LNCAP (cell line): ENCODE measurements around the gene B3GAT3.

Experiments
- TF ChIP-seq, protein P1 (sequence below): fragments of 450-650 bp; IDR thresholded peaks from 2 replicates; pipeline ENCODE4 v1.5.1; 2017; ENCODE audit warnings: mild to moderate bottlenecking

Gene B3GAT3

DNA sequence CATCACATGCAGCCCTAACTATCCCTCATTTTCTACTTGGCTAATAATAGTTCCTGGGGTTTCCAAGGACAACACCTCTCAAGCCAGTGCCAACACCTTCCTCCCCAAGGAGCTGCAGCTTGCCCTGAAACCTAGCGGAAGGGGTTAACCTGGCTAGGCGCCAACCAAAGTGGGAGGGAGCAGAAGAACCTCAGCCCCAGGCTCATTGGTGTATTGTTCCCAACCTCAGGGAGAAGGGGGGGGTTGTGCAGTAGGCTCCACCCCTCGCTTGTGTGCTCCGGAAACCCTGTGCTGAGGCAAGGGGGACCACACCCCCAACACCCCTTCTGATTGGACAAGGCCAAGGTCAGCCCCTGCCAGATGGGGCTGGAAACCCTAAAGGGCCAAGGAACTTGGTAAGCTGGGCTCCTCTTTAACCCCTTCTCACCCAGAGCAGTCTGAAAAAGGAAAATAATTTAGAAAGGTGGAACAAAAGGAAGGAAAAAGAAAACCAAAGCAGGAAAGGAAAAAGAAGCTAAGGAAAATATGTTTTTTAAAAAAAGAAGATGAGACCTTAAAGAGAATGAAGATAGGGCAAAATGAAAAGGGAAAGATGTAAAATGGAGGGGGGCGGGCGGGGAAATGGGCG, 22.6 kb downstream of the B3GAT3 start:
- TF ChIP-seq, protein P1, sequence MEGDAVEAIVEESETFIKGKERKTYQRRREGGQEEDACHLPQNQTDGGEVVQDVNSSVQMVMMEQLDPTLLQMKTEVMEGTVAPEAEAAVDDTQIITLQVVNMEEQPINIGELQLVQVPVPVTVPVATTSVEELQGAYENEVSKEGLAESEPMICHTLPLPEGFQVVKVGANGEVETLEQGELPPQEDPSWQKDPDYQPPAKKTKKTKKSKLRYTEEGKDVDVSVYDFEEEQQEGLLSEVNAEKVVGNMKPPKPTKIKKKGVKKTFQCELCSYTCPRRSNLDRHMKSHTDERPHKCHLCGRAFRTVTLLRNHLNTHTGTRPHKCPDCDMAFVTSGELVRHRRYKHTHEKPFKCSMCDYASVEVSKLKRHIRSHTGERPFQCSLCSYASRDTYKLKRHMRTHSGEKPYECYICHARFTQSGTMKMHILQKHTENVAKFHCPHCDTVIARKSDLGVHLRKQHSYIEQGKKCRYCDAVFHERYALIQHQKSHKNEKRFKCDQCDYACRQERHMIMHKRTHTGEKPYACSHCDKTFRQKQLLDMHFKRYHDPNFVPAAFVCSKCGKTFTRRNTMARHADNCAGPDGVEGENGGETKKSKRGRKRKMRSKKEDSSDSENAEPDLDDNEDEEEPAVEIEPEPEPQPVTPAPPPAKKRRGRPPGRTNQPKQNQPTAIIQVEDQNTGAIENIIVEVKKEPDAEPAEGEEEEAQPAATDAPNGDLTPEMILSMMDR: no peak

DNA sequence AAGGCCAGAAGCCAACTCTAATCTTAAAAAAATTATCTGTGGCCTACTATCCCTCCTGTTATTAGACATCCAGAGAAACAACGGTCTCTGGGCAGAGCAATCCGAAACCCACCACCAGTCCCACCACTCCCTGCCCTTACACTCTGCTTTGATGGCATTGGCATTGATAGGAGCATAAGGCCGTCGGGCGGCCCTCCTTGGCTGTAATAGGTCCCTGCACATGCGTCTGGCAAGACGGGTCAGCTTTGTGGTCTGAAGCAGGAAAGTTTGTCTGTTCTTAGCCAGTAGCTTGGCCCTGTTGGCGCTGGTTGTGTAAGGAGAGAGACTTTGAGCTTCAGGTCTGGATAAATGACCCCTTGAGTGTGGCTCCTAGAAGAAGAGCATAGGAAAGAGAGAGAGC, 26.7 kb downstream of the B3GAT3 start:
- TF ChIP-seq, protein P1: no peak

DNA sequence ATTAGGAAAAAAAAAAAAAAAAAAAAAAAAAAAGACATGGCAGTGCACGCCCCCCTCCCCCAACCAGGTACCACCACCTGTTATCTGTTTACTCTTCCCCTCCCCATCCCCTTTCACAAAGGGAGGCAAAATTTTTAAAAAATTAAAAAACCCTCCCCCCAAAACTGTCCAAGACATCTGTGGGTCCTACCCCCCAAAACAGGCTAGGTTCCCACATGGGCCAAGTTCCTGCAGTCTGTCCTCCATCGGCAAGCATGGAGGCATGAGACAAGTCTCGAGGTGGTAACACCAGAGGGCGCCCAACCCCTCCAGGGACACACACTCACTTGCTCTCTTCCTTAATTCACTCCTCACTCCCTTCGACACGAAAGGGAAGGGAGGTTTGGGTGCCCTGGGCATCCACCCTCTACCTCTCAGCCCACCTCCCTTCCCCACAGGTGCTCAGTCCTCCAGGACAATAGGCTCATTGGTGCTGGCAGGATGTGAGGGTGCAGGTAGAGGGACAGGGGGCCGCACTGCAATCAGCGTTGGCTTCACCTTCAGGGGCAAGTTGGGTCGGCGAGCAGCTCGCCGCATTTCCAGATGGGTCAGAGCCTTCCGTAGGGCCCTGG, 28.2 kb downstream of the B3GAT3 start:
- TF ChIP-seq, protein P1: peak; percentile 61; the same call in 1 of the 2 replicates

DNA sequence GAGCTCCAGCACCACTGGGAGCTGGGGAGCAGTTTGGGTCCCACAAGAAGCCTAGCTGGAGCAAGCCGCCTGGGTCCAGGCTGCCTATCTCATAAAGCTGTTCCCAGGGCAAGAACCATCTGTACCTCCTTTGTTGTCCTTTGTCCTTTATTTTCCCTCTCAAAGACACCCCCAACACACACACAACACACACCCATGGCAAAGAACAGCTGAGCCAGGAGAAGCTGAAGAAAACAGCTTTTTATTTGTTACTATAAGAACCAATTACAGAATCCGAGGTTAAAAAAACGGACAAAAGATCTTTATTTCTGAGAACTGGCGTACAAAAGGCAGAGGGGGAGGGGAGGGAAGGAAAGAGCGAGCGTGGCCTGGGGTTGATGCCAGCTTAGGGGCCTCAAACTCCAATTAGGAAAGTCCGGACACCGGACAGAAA, 28.8 kb downstream of the B3GAT3 start:
- TF ChIP-seq, protein P1: no peak

DNA sequence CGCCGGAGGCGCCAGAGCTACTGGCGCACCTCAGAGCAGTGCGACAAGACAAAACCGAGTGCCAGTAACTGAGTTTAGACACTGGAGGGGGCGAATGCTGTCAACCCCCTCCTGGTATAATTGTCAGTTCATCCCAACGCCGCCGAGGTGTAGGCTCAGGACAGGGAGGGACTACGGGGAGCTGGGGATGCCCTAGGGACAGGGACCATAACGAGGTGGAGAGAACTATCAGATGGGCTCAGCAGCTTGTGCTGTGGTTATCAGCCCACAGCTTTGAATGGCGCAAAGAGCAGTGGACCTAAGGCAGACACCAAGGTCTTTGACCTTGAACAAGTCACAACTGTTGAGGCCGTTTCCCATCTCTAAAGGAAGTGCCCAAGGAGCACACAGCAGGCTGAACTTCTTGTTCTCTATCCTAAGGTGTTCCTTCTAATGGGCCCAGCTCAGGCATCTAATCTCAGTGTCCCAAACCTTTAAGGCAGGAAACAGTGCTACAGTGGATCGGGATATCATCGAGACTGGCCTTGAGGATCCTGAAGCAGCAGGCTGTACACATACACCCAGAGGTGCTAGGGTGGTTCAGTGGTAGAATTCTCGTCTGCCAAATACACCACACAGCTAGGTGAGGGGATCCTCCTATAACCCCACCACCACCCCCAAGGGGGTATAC, 29.5 kb downstream of the B3GAT3 start:
- TF ChIP-seq, protein P1: no peak

DNA sequence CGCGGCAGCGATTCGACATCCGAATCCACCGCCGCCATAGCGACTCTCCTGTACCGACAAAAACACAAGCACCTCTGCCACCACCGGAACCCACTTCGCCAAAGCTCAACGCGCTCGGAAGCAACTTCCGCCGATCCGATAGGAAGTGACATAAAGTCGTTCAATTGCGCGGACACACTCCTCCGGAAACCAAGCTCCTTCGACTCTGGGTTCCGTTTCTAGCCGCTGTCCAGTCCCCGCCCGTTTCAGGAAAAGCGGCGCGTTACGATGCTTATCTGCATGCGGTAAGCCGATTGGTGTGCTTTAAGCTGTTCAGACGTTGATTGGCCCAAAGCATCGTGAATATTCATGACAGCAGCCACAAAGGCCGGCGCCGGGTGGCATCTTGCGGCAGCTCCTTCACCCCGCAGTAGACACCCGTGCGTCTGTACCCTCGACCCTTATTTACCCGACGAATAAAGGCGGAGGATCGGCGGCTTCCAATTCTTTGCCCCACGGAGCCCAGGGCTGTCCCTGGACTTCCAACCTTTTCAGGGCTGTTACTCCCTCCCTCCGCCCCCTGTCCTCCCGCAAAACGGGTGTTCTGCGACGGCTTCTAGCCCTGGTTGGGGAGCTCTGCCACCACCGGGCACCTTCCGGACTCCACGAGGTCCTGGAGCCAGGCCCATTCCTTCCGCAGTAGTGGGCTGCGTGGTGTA, 30.2 kb downstream of the B3GAT3 start, which contains the start of gene TUT1:
TSS of gene TUT1 (minus strand) at position 76 of the 698 bp plus-strand sequence. CDS start at position 38, 38 bp downstream.
- TF ChIP-seq, protein P1: no peak

DNA sequence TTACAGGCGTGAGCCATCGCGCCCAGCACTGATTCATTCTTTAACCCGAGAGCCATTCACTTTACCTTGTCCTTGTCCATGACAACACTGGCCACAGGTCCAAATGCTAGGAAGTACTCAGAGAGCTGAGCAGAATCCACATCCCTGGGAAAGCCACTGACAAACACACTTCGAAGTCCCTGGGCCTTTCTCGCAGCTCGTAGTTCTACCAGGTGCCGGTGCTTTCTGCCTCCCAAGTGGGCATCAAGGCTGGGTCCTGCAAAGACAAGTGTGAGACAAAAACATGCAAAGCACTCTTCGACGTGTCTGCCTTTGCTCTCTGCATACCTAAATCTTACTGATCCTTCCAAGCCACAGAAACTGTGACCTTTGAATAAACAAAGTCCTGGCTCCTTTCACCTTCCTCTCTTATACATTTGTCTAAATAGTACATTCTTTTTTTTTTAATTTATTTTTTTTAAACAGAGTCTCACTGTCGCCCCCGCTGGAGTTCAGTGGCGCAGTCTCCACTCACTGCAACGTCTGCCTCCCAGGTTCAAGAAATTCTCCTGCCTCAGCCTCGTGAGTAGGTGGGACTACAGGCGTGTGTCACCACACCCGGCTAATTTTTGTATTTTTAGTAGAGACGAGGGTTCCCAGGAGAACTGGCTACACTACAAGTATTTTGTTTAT, 32.7 kb downstream of the B3GAT3 start:
- TF ChIP-seq, protein P1: peak; percentile 27; the same call in 1 of the 2 replicates
